ENCODE measurements around the gene TIGD4.

Gene TIGD4

DNA sequence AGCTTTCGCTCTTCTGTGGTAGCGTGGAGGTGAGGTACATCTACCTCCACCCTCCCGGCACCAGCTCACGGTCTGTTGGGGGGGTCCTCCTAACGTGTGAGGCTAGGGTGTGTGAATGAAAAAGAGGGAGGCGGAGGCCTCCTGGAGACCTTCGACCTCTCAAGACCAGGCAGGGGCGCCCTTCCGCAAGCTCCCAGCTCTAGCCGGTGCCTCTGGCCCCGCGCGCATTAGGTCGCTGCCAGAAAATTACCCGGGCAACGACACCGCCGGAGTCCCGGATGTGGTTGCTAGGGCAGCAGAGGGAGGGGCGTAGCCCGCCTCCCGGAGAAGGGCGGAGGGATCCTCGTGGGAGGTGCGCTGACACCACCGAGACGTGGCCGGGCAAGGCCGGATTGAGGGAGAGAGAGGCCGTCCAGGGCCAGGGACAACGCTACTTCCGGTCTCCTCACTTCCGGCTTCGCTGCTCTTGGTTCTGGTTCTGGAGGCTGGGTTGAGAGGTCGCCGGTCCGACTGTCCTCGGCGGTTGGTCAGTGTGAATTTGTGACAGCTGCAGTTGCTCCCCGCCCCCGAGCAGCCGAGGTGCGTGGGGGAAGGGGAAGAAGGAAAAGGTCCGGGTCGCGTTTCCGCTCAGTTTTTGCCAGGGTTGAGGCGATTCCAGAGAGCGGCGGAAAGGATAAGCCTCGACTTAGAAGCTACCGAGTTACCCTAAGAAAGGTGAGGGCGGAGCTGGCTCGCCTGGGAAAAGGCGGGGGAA is at the start of gene TIGD4, which contains the start of gene ARFIP1:
TSS of gene TIGD4 (minus strand) at position 218 of the 754 bp plus-strand sequence. CDS start 8,726 bp downstream, outside the sequence.
TSS of gene ARFIP1 (plus strand) at position 442 of the 754 bp plus-strand sequence. CDS start 49,680 bp downstream, outside the sequence.
- DNase-seq (ENCODE audit: low read depth), result peak; percentile 88

DNA sequence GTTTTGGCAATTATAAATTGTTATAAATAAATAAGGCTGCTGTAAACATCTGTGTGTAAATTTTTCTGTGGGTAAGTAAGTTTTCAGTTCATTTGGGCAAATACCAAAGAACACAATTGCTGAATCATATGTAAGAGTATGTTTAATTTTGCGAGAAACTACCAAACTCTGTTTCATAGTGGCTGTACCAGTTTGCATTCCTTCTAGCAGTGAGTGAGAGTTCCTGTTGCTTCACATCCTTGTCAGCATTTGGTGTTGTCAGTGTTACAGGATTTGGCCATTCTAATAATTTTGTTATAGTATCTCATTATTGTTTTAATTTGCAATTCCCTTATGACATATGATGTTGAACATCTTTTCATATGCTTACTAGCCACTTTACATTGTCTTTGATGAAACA is 48.6 kb upstream of the TIGD4 start:
- DNase-seq (ENCODE audit: low read depth), result no peak

DNA sequence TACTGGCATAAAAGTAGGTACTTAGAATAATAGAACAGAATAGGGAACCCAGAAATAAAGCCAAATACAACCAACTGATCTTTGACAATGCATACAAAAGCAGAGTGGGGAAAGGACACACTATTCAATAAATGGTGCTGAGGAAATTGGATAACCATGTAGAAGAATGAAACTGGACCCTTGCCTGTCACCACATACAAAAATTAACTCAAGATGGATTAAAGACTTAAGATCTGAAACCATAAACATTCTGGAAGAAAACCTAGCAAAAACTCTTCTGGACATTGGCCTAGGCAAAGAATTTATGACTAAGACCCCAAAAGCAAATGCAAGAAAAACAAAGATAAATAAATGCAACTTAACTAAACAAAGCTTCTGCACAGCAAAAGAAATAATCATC is 45.8 kb upstream of the TIGD4 start:
- no peak for DNase-seq (ENCODE audit: low read depth)

DNA sequence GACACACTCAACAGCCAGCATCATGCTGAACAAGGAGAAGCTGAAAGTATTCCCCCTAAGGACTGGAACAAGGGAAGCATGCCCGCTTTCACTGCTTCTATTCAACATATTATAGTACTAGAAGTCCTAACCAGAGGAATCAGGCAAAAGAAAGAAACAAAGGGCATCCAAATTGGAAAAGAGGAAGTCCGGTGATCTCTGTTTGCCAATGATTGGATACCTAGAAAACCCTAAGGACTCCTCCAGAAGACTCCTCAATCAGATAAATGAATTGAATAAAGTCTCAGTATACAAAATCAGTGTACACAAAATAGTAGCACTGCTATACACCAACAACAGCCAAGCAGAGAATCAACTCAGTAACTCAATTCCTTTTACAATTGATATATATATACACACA is 45.0 kb upstream of the TIGD4 start:
- DNase-seq (ENCODE audit: low read depth), result no peak

DNA sequence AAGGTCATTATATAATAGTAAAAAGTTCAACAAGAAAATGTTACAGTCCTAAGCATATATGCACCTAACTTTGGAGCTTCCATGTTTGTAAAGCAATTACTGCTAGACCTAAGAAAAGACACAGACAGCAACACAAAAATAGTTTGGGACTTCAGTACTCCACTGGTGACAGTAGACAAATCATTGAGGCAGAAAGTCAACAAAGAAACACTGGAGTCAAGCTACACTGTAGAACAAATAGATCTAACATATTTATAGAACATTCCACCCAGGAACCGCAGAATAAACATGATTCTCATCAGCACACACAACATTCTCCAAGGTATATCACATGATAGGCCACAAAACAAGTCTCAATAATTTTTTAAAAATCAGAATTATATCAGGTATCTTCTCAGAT is 42.8 kb upstream of the TIGD4 start:
- no peak for DNase-seq (ENCODE audit: low read depth)

DNA sequence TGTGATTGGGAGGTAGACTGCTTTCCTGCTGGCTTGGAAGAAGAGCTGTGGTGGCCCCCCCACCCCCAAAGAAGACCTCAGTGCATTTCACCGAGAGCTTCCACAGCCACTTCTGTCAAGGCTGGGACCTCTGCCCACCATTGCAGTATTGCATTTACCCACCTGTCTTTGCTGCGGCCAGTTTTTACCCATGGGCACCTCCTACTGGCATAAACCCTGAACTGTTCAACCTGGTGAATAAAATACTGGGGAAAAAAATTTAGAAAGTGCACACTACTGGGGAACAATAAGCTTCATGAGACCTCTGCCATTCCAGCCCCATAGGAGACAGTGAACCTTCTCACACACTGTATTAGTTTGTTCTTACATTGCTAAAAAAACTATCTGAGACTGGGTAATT is 40.5 kb upstream of the TIGD4 start:
- DNase-seq (ENCODE audit: low read depth), result no peak

GRCh38 chr4:152819026-152819645 is 39.6 kb upstream of the TIGD4 start:
- DNase-seq (ENCODE audit: low read depth), result no peak

GRCh38 chr4:152817331-152817730 is 37.8 kb upstream of the TIGD4 start:
- no peak for DNase-seq (ENCODE audit: low read depth)

GRCh38 chr4:152815078-152815477 is 35.5 kb upstream of the TIGD4 start:
- no peak for DNase-seq (ENCODE audit: low read depth)

DNA sequence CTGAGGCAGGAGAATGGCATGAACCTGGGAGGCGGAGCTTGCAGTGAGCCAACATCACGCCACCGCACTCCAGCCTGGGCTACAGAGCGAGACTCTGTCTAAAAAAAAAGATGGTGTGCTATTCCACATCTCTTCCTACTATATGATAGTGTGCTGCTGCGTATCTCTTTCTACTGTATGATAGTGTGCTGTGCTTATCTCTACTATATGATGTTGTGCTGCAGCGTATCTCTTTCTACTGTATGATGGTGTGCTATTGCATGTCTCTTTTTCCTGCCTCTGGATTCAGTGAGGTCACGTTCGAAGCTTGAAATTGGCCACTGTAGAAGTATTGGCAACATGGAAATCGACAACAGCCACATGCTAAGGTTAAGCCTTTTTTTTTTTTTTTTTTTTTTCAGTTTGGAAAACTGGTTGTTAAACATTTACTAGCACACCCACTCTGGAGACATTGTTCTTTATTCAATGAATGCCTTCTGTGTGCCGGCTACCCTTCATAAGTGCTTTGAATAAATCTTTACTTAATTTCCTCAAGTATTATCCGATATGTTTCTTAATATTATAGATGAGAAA is 31.3 kb upstream of the TIGD4 start:
- no peak for DNase-seq (ENCODE audit: low read depth)

DNA sequence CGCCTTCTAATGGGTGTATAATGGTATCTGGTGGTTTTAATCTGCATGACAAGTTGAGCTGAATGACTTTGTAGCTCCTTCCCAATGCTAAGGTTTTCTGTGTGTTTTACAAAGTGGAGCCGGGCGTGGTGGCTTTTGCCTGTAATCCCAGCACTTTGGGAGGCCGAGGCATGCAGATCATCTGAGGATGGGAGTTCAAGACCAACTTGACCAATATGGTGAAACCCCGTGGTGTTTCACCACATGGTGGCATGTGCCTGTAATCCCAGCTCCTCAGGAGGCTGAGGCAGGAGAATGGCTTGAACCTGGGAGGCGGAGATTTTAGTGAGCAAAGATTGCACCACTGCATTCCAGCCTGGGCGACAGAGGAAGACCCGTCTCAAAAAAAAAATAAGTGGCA is 29.1 kb upstream of the TIGD4 start:
- no peak for DNase-seq (ENCODE audit: low read depth)

DNA sequence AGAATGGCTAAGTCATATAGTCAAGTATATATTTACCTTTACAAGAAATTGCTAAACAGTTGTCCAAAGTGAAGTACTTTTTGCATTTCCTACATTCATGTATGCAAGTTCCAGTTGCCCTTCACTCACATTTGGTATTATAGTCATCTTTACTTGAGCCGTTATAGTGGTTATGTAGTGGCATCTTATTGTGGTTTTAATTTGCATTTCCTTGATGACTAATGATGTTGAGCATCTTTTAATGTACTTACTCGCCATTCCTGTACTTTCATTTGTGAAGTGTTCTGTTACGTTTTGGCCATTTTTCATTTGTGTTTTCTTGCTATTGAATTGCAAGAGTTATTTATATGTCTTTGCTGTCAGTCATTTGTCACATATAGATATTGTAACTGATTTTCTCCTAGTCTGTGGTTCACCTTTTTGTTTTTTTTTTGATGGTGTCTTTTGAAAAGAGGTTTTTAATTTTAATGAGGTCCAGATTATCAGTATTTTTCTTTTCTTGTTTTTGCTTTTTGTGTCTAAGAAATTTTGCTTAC is 27.8 kb upstream of the TIGD4 start:
- no peak for DNase-seq (ENCODE audit: low read depth)

GRCh38 chr4:152806501-152807125 is 27.1 kb upstream of the TIGD4 start:
- no peak for DNase-seq (ENCODE audit: low read depth)

- DNase-seq (ENCODE audit: low read depth), result no peak
Observed at GRCh38 chr4:152805818-152806217, 26.3 kb upstream of the TIGD4 start.

- no peak for DNase-seq (ENCODE audit: low read depth)
Observed at GRCh38 chr4:152805071-152805650, 25.6 kb upstream of the TIGD4 start.

GRCh38 chr4:152803541-152803940 is 24.0 kb upstream of the TIGD4 start:
- DNase-seq (ENCODE audit: low read depth), result no peak

GRCh38 chr4:152795891-152796290 is 16.4 kb upstream of the TIGD4 start:
- no peak for DNase-seq (ENCODE audit: low read depth)

DNA sequence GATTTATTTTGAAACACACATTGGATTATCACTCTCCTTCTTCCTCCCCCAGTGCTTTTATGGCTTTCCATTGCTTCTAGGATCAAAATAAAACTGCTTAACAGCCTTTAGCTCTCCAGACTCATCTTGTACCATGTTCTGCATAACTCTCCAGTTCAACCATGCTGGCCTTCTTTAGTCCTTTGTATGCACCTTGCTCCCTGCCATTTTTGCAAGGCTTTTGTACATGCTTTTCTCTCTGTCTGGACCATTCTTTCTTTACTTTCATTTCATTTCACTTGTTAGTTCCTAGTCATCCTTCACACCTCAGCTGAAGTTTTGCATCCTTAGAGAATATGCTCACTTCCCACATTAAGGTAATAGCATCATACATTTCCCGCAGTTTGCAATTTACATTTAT is 7.1 kb upstream of the TIGD4 start:
- no peak for DNase-seq (ENCODE audit: low read depth)

- DNase-seq (ENCODE audit: low read depth), result no peak
Observed at GRCh38 chr4:152785639-152786615, 6.4 kb upstream of the TIGD4 start.

GRCh38 chr4:152784490-152785350 is 5.2 kb upstream of the TIGD4 start:
- no peak for DNase-seq (ENCODE audit: low read depth)
